ENCODE data around the gene CDK7.

- no peak for TF ChIP-seq ZBTB26 (CRISPR knock-in tag; IDR thresholded peaks at IDR 0.05)
- TF ChIP-seq ZBTB17 (CRISPR knock-in tag; IDR thresholded peaks at IDR 0.05), result no peak
- TF ChIP-seq BMI1 (IDR thresholded peaks at IDR 0.05; ENCODE audit: low read length), result no peak
- no peak for TF ChIP-seq CTCF (IDR thresholded peaks at IDR 0.05 in 2 of 3, conservative IDR thresholded peaks at IDR 0.05 in 1 of 3; ENCODE audit: insufficient read depth in 2 of 3, low read depth in 1 of 3, low read length in 3 of 3)
- TF ChIP-seq PURB (CRISPR knock-in tag; IDR thresholded peaks at IDR 0.05; ENCODE audit: low read depth), result no peak
- TF ChIP-seq ZNF512 (tag; IDR thresholded peaks at IDR 0.05), result no peak
- no peak for TF ChIP-seq SP2 (IDR thresholded peaks at IDR 0.05; ENCODE audit: extremely low read depth, low read depth, low read length, poor library complexity, severe bottlenecking)
- TF ChIP-seq ZHX1 (conservative IDR thresholded peaks at IDR 0.05; ENCODE audit: low read length), result no peak
- TF ChIP-seq RAD51 (IDR thresholded peaks at IDR 0.05; ENCODE audit: borderline replicate concordance, low read depth), result no peak
- no peak for TF ChIP-seq EP300 (IDR thresholded peaks at IDR 0.05; ENCODE audit: low read length)
- no peak for TF ChIP-seq GATAD2A (IDR thresholded peaks at IDR 0.05)
- TF ChIP-seq KDM2B (CRISPR knock-in tag; IDR thresholded peaks at IDR 0.05), result no peak
- no peak for TF ChIP-seq POLR2A (conservative IDR thresholded peaks at IDR 0.05)
- no peak for TF ChIP-seq RBM22 (IDR thresholded peaks at IDR 0.05; ENCODE audit: low read depth, low read length, poor library complexity, severe bottlenecking)
Measured at GRCh38 chr5:69293882-69294281, 59.2 kb downstream of the CDK7 start.

All from K562 (cell line).